Activated B cell treated with CpG ODN at 0.5 μM for 24 hours (primary cell): ENCODE results near the gene CBARP. TPM values are rescaled to one million over a fixed set of nuclear protein-coding genes. Genes with fewer than 3 reads are reported as not detected.
A peak's percentile ranks its signal among the peaks of the same experiment; 100 is the strongest.
"Not testable (repeated sequence)": the region's sequence is repeated elsewhere in the genome, so short reads cannot be mapped to it uniquely, and the experiment has no call there.

Experiments
- ATAC-seq: fragments of 200-7000 bp; cut with Tn5 transposase; one replicate; pipeline ENCODE4 v1.10.0; 2021; ENCODE audit warnings: low read depth, mild to moderate bottlenecking, moderate library complexity
- CTCF ChIA-PET: fragments of 350-600 bp; sonication (Branson Sonifier 250); formaldehyde crosslinking; loops from one replicate; lab custom pipeline; 2021; ENCODE audit warnings: antibody characterized with exemption; lab: Charles Lee
- POLR2A ChIA-PET: fragments of 350-600 bp; sonication (Branson Sonifier 250); formaldehyde crosslinking; loops from one replicate; lab custom pipeline; 2021; ENCODE audit warnings: antibody characterized with exemption; lab: Charles Lee
- DNase-seq: peaks from one replicate; pipeline ENCODE4 v3.0.0; 2022
- H3K27ac Mint-ChIP-seq: one replicate; pipeline ENCODE4 v1.8.0; 2020; ENCODE audit warnings: mixed read lengths
- H3K27me3 Mint-ChIP-seq: one replicate; pipeline ENCODE4 v1.8.0; 2021; ENCODE audit warnings: mixed read lengths
- H3K36me3 Mint-ChIP-seq: one replicate; pipeline ENCODE4 v1.8.0; 2021; ENCODE audit warnings: low read depth, mixed read lengths
- H3K4me1 Mint-ChIP-seq: one replicate; pipeline ENCODE4 v1.8.0; 2021; ENCODE audit warnings: mixed read lengths
- H3K4me3 Mint-ChIP-seq: one replicate; pipeline ENCODE4 v1.8.0; 2020; ENCODE audit warnings: mild to moderate bottlenecking, mixed read lengths
- H3K9me3 Mint-ChIP-seq: one replicate; pipeline ENCODE4 v1.8.0; 2020; ENCODE audit warnings: mixed read lengths
- CTCF ChIP-seq: fragments of 200-600 bp; IDR thresholded peaks from one replicate; pipeline ENCODE4 v1.8.0; 2022; ENCODE audit warnings: antibody characterized with exemption, mild to moderate bottlenecking
- intact Hi-C: fragments of 100-400 bp; cut with micrococcal nuclease; formaldehyde crosslinking; loops from one replicate; pipeline ENCODE4 v1.15.1; 2024
- total RNA-seq: library from RNA; stranded (reverse); gene quantifications from 2 replicates; pipeline ENCODE4 v1.2.3, GENCODE V29; 2022

The CBARP gene
- total RNA-seq, 1 donor from 2014 or later: 0.64 TPM

GRCh38 chr19:1210227-1210538 lies 27.6 kb downstream of the CBARP start:
- DNase-seq: no peak
- ChIA-PET CTCF (interaction anchor here (0.6 to 0.9 kb wide), 2 partner anchors 28 to 97 kb away, joined by 3 read pairs; no protein-coding TSS in a partner anchor), POLR2A (no interaction called here)
- no peak for ATAC-seq
- Mint-ChIP-seq H3K27ac (no peak overlapping the region), H3K4me1 (peaks cover 51% of the 10 kb centered on the region), H3K4me3 (no peak overlapping the region), H3K27me3 (no peaks in the 10 kb centered on the region), H3K9me3 (no peaks in the 10 kb centered on the region), H3K36me3 (peaks cover 27% of the 10 kb centered on the region)
- intact Hi-C loops: no loop called here
- no peak for TF ChIP-seq CTCF

GRCh38 chr19:1208830-1209229 lies 29.0 kb downstream of the CBARP start:
- H3K27ac Mint-ChIP-seq, DNase-seq, intact Hi-C loops, H3K27me3 Mint-ChIP-seq, H3K9me3 Mint-ChIP-seq, CTCF ChIA-PET, H3K4me3 Mint-ChIP-seq, ATAC-seq: not testable (repeated sequence)
- POLR2A ChIA-PET: interaction anchor here (0.7 kb wide), 1 partner anchor 30 kb away, joined by 3 read pairs; no protein-coding TSS in a partner anchor
- Mint-ChIP-seq H3K36me3 (peaks cover 25% of the 10 kb centered on the region), H3K4me1 (peaks cover 45% of the 10 kb centered on the region)

GRCh38 chr19:1206864-1207450 lies 30.8 kb downstream of the CBARP start:
- ATAC-seq: peak; percentile 2
- Mint-ChIP-seq H3K4me3 (peak overlapping the region; percentile 89), H3K4me1 (peaks cover 40% of the 10 kb centered on the region), H3K27me3 (no peaks in the 10 kb centered on the region), H3K27ac (peak overlapping the region; percentile 80), H3K36me3 (peaks cover 18% of the 10 kb centered on the region), H3K9me3 (no peaks in the 10 kb centered on the region)
- peak; percentile 42 for DNase-seq
- TF ChIP-seq CTCF: no peak
- intact Hi-C loops: no loop called here
- ChIA-PET CTCF (no interaction called here), POLR2A (interaction anchor here (0.8 to 1.1 kb wide), 3 partner anchors 62 to 146 kb away, joined by 3 to 5 read pairs (median 3); partner anchors contain the start of gene CIRBP)

- ATAC-seq (no peak), DNase-seq (no peak)
- peak overlapping the region; percentile 80 for H3K27ac Mint-ChIP-seq
- no peaks in the 10 kb centered on the region for H3K27me3 Mint-ChIP-seq
- H3K4me1 Mint-ChIP-seq: peaks cover 36% of the 10 kb centered on the region
- ChIA-PET CTCF (no interaction called here), POLR2A (interaction anchor here (0.8 to 1.1 kb wide), 3 partner anchors 63 to 146 kb away, joined by 3 to 5 read pairs (median 3); partner anchors contain the start of gene CIRBP)
- peak overlapping the region; percentile 89 for H3K4me3 Mint-ChIP-seq
- no peak for TF ChIP-seq CTCF
- intact Hi-C loops: no loop called here
- peaks cover 14% of the 10 kb centered on the region for H3K36me3 Mint-ChIP-seq
- no peaks in the 10 kb centered on the region for H3K9me3 Mint-ChIP-seq
These were observed 31.5 kb downstream of the CBARP start for GRCh38 chr19:1206150-1206863.

GRCh38 chr19:1205114-1206099 lies 32.4 kb downstream of the CBARP start, which contains the start of gene STK11:
Gene STK11 (plus strand): TSS chr19:1205778. CDS start chr19:1206914, 1,136 bp downstream.
- POLR2A ChIA-PET: interaction anchor here (0.6 to 1.0 kb wide), 4 partner anchors 9 to 224 kb away, joined by 3 to 5 read pairs (median 4); no protein-coding TSS in a partner anchor
- CTCF ChIA-PET: no interaction called here
- intact Hi-C loops: loop anchor here (1.0 kb wide), 1 partner anchor 184 kb away; the partner anchor contains the start of genes RNU6-2 and TMEM259
- Mint-ChIP-seq H3K27ac (peak within 1 kb of the TSS; percentile 80), H3K9me3 (no peaks in the 10 kb centered on the region), H3K27me3 (no peaks in the 10 kb centered on the region), H3K4me3 (peak within 1 kb of the TSS; percentile 89), H3K4me1 (peaks cover 33% of the 10 kb centered on the region), H3K36me3 (peaks cover 9% of the 10 kb centered on the region)
- DNase-seq (peak; percentile 100), ATAC-seq (peak; percentile 93)
- no peak for TF ChIP-seq CTCF

- ChIA-PET CTCF (interaction anchor here (1.4 kb wide), 1 partner anchor 87 kb away, joined by 6 read pairs; no protein-coding TSS in a partner anchor), POLR2A (interaction anchor here (1.4 kb wide), 1 partner anchor 13 kb away, joined by 4 read pairs; no protein-coding TSS in a partner anchor)
- H3K27ac Mint-ChIP-seq, H3K4me3 Mint-ChIP-seq, ATAC-seq, H3K36me3 Mint-ChIP-seq, DNase-seq, H3K27me3 Mint-ChIP-seq, intact Hi-C loops, H3K4me1 Mint-ChIP-seq, H3K9me3 Mint-ChIP-seq: not testable (repeated sequence)
These were observed 37.2 kb downstream of the CBARP start for GRCh38 chr19:1200614-1201013.
